NCI-H1417 treated with DMSO at 0.1 percent for 48 hours (cell line): ENCODE measurements around the gene PIAS3.
"Not testable (repeated sequence)": the region's sequence is repeated elsewhere in the genome, so short reads cannot be mapped to it uniquely, and the experiment has no call there.

Experiments used
- DNase-seq: peaks from one replicate; lab custom pipeline; 2025; lab: John Stamatoyannopoulos, UW

PIAS3 gene

DNA sequence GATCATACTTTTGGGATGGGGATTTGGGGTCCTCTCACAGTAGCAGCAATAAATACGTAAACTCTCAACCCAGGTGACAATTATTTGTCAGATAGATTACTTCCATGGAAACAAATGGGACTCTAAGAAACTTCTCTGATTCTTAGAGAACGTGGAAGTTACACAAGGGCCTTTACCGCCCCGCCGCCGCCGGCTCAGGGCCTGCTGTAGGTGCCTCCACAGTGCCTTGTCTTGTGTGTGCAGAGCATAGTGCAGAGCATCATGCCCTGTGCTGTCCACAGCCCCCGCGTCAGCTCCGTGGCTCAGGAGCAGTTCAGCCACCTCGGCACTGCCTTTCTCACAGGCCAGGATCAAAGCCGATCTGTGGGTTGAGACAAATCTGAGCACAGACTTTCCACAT lies 15.8 kb upstream of the PIAS3 start:
- no peak for DNase-seq

DNA sequence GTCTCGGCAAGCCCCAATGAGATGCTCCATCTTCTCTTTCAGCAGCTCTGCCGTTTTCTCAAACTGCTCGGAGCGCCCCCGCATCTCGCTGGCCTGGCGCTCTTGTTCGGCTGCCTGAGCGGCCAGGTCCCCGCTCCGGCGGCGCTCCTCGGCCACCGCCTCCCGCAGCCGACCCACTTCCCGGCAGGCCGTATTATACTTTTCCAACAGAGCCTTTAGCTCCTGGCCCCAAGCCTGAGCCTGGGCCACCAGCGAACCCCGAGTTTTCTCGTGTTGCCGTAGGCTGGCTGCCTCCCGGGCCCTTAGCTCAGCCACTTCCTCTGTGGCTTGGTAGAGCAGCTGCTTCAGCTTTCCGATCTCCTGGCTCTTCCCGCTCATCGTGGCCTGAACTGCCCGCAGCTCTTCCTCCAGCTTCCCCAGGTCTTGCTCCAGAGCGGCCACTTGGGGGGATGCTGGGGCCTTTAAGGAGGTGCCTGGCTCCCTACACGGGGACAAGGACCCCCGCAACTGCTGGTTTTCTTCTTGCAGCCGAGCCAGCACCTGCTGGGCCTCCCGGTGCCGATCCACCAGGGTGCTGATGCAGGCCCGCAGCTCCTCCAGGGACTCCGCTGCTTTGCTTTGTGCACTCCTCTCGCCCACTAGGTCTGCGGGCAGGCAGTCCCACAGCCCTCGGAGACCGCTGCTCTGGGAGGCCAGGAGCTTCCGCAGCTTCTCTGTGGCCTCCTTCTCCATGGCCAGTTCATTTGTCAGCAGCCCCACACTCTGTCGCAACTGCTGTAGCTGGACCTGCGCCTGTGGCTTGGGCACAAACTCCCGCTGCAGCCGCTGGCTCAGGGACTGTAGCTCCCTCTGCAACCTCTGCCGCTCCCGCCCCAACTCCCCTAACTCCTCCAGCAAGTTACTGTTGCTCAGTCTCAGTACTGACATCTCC lies 13.4 kb upstream of the PIAS3 start:
- DNase-seq = no peak

DNA sequence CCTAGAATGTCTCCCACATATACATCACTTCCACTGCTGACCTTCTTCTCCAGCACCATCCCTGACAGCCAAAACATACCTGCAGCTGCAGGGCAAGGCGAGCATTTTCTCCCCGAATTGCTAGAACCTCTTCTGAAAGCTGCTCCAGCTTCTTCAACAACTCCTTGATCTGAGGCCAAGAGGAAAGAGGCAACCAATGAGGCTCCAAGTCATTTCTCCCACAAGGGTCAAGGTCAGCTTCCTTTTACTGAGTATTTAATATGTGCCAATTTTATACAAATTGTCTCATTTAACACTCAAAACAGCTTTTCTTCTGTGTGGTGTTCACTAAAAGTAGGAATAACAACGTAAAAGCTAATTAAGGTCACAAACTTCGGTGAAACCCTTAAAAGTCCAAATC lies 9.4 kb upstream of the PIAS3 start:
- DNase-seq = no peak

DNA sequence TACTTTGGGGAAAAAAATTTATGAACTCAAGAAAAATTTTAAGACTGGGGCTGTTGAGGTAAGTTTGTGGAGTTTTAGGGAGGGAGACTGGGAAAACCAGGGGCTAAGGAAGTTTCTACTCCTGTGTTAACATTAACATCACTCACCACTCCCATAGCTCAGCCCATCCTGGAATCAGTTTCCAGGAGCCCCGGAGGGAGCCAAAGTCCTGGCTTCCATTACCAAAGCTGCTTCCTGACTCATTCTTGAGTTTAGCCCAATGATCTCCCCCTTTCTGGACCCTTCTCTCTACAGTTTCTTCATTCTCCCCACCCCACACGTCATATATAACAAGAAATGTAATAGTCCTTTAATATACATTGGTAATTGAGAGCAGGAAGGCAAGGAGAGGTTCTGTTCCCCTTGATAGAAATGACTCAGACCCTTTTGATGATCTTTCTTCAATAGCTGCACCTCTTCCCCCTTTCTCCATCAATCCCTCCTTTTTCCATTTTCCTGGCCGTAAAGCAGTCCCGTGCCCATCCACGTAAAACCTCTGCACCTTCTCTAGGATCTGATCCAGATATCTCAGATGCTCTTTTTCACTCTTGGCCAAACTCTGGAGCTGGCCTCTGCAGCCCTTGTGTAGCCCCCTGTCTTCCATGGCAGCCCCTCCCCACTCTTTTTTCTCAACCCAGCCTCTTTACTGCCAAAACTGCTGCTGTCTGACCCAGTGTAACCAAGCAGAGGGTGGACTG lies 4.6 kb upstream of the PIAS3 start:
- DNase-seq = no peak

DNA sequence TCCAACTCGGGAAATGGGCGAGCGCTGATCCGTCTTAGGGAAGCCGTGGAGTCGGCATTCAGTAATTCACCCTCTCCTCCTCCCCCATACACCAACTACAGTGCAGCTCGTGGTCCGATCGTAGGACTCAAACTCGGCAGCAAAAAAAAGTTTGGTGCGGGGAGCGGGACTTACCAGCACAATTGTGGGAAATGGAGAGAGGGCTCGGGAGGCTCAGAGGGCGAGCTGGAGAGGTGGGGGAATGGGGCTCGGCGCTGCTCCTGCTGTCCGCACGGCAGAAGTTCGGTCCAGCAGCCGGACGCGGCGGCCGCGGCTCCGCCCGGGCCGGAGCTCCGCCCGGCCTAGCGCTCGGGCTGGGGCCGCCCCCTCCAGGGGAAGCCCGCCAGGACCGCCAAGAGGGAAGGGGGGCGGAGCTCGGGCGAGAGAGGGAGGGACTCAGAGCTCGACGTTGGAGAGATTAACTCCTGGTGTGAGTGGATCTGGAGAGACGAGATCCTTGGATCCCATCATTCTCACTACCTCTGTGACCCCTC lies 676 bp upstream of the PIAS3 start:
- DNase-seq = no peak

DNA sequence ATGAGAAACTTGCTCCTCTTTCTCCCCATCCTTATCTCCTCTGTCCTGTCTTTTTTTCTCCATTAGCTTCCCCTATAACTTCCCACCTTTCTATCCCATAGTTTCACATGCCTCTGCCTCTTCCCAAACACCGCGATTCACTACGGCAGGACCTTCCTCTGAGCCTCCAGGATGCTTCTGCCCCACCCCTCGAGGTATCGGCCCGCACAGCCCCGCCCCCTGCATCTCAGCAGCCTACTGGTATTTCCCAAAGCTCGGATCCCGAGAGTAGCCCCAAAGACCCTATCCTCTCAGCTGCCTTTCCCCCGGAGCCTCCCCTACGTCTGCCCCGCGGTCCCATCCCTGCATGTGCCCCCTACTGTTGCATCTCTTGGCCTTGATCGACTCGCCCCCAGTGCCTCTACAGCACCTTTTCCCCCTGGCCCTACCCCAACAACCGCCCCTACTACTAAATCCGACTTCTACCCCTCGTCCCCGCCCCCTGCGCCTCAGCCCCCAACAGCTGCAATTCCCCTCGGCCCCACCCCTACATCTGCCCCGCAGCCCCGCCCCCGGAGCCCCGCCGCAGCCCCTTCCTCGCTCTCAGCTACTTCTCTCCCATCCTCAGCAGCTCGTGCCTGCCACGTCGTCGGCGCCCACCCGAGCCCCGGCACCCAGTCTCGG lies 512 bp downstream of the PIAS3 start:
- DNase-seq = no peak

DNA sequence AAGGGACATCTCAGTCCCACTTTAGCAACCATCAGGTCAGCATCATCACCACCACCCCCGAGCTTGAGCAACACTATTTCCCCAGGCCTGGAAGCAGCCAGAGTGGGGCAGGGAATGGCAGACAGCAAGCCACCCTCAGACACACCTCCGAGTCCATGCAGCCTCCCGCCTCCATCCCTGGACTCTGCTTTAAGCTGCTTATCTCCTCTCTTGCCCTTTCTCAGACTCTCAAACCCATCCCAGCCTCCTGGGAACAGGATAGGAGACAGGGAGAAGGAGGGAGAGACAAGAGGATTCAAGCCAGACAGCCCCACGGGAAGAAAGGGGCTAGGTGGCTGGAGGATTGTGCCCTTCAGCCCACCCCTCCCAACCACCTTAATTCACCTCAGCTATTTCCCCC lies 1.7 kb downstream of the PIAS3 start:
- no peak for DNase-seq

DNA sequence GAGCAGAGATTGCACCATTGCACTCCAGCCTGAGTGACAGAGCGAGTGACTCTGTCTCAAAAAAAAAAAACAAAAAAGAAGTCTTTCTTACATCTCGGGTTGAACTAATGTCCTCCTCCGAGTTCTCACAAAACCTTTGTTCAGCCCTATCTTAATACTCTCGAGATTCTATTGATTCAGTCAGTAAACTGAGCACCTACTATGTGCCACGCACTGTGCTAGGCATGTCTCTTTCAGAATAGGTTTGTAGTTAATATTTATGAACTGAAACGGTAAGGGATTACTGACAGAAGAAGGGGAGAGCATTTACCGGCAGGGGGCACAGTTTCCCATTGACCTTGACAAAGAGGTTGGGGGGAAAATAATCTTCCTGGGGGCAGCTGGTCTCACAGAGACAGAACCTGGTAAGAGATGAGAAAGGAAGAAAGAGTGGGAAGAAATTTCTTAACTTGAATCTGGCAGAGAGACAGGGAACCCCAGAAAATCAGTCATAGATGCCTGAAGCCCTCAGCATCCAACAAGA lies 3.4 kb downstream of the PIAS3 start:
- no peak for DNase-seq

DNA sequence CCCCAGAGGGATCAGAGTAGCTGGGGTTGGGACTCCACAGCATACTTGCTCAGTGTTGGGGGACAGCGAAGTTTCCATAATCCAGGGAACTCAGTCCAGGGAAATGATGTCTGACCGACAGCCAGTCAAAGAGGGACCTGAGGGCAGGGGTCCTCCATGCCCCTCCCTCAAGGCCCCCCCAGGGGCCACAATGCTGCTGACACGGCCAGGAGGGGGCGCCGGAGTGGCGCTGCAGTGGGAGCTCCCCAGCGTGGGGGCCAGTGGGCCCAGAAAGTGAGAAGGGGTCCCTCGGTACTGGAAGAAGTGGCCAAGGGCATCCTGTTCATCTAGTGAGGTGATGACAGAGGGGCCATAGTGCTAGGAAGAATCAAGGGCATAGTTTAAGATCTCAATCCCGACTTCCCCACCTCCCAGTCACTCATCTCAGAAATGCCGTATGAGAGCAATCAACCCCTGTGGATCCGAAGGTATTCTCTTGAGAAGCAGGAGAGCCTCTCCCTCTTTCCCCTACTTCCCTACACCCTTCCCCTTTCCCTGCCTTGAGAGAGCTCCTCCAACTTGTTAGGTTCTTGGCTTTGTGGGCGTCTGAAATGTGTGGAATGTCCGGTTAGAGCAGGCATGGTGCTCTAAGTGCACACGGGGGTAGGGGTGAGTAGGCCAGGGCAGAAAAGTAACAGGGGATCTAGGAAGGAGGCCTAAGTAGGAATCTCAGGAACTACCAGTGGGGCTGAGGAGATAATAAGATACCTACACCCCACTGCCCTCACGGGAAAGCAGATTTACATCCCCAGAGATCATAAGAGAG lies 9.3 kb downstream of the PIAS3 start:
- DNase-seq = no peak

DNA sequence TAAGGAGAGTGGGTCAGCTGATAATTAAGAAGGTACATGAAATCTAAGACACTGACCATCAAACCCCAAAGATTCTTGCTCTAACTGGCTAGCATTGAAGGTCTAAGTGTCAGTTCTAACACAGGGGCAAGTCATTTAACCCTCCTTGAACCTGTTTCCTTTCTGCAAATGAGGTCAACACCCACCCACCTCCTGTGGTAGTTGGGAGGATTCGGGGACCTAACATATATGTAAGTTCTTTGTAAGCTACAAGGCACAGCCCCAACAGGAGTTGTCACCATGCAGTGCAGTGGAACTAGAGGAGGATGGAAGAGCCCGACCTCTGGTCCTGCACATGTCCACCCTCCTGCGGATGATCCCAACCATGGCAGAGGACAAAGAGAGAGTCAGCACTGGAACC lies 11.1 kb downstream of the PIAS3 start:
- no peak for DNase-seq

DNA sequence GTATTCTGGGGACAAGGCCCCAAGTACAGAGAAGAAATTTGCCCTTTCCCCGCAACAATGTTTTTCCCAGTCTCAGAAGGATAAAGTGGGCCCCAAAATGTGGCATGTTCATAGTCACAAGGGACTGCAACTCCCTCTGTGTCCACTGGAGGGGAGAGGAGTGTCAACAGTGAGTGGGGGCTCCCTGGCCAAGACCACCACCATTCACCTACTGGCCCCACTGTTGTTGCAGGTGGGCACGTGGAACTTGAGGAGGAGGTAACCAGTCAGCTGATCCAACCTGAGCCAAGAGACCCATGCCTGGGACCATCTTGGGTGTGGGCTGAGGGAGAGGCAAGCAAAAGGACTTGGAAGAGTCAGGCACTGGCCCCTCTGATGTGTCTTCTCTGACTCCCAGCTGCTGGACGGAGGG lies 12.7 kb downstream of the PIAS3 start:
- no peak for DNase-seq

DNA sequence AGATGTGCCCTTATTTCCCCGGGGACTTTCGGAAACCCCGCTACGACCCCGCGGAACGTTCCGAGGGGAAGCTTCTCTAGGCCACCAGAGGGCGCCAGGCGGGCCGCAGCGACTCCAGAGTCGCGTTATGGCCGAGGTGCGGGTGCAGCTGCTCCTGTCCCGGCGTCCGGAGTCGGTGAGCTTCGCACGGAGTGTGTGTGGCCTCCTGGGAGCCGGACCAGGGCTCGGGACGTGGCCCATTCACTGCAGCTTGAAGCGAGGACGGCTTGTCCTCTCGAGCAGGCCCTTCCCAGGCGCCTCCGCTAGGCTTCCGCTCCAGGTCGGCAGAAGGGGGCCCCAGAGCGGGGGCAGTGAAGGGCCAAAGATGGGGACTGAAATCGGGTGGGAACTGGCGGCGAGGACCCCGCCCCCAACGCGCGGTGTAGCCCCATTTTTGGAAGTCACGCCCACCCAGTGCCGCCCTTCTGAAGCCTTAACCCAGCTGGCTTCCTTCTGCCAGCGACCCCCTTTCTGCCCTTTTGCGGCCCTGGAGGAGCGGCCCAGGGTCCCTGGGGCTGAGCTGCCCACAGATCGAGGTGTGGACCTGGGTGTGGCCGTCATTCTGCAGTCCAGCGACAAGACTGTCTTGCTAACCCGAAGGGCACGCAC lies 13.2 kb downstream of the PIAS3 start, which contains the start of gene NUDT17:
Gene NUDT17 (plus strand): TSS at position 117 of the 648 bp plus-strand sequence. CDS start 11 bp downstream, at position 128.
- no peak for DNase-seq

DNA sequence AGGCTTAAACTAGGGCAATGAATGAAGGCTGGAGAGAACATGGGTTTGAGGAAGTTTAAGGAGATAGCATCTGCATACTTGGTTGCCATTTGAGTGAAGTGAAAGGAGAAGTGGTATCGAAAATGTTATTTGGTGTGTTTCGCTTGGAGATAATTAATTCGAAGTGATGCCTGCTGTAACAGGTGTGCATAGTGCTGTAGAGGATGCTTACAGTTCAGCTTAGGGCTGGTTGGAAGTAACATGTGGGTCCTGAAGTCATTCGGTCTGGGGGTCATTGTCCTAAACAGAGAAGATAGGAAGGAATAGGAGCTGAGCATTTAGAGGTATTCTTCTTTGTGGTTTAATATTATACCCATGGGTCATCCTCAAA lies 13.8 kb downstream of the PIAS3 start:
- DNase-seq = no peak

DNA sequence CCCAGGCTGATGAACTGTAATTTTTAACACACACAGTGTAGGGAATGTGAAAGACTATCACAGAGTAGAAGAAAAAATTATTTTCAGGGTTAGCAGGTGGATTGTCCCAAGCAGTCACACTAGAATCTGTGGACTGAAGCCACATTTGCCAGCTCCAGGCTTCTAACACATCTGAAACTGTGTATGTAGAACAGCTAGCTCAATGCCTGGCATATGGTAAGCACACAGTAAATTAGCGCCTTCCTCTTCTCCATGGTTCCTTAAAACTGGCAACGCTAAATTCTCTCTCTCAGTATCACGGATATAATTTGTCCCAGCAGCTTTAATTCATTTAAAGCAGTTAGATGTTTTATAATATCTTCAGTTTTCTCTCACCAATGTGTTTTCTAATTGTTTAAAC lies 15.8 kb downstream of the PIAS3 start:
- DNase-seq = no peak

DNA sequence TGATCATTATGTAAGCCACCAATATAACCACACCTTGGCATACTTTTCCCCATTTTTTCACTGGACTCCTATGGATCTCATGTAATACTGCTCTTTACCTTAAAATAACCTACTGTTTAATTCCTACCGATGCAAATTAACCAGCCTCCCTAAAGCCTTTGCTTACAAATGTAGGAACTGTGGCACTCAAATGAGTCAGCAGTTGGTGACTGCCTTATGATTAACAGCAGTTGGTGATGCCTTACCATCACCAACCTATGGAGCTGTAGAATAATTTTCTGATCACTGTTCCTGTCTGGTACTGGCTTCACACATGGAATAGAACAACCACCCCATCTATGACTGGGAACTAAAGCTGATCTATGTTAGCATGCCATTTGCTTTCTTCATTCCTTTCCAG lies 21.2 kb downstream of the PIAS3 start:
- no peak for DNase-seq

DNA sequence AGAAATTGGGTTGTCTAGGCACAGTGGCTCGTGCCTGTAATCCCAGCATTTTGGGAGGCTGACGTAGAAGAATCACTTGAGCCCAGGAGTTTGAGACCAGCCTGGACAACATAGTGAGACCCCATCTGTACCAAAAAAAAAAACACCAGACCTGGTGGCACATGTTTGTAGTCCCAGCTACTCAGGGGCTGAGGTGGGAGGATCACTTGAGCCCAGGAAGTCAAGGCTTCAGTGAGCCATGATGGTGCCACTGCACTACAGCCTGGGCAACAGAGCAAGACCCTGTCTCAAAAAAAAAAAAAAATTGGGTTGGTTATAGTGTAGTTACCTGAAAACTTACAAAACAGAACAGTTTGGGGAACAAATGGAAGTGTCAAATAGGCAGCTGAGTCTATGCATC lies 28.1 kb downstream of the PIAS3 start:
- not testable (repeated sequence) for DNase-seq

DNA sequence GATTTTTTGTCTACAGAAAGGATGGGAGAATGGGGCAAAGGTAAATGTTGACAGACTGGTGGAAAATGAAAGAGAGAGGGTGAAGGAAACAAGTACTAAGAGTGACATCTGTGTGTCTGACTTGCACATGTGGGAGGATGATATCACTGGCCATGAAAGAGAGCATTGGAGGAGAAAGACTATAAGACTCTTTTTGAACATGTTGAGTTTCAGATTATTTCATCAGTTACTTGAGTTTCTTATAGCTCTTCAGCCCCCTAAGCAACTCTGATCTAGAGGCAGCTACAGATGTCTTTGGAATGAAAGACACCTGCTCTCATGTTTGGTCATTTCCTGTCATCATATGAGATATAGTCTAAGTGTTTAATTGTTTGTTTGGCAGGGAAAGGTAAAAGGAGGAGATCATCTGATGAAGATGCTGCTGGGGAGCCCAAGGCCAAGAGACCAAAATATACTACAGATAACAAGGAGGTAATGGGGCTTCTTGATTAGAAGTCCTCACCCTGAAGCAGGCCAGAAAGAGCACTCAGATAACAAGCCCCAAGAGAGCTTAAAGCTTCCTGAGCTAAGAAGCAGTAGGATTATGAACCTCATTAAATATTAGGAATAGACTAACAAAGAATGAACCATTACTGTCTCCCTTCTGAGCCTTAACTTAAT lies 30.4 kb downstream of the PIAS3 start:
- no peak for DNase-seq

DNA sequence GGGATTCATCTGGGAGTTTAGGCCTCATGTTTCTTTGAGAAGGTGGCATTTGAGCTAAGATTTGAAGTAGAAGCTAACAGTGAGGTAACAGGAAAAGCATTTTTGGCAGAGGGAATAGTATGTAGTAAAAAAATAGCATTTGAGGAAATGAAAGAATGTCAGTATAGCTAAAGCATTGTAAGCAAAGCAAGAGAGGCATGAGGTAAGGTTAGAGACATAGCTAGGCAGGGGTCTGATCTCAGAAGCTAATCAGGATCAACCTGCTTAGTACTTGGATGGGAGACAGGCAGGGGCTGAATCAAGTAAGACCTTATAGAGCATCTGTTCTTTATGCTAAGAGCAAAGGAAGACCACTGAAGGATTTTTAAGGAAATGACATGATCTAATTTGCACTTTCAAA lies 30.9 kb downstream of the PIAS3 start:
- no peak for DNase-seq

DNA sequence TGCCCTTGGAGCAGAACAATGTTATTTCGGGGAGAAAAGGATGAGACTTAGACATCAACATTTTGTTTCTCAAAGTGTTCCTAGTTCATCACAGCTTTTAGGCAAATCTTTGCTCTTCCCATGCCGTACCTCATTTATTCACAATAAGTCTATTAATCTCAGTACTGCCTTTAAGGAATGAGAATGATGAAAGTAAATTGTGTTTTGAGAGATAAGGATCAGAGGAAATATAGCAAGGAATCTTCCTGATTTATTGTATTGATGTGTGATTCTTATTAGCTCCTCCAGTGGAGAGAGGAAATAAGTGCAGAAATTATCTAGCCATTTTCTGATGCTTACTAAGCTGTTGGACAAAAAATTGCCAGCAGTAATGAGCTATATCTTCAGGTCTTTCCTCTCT lies 32.9 kb downstream of the PIAS3 start:
- DNase-seq = no peak

DNA sequence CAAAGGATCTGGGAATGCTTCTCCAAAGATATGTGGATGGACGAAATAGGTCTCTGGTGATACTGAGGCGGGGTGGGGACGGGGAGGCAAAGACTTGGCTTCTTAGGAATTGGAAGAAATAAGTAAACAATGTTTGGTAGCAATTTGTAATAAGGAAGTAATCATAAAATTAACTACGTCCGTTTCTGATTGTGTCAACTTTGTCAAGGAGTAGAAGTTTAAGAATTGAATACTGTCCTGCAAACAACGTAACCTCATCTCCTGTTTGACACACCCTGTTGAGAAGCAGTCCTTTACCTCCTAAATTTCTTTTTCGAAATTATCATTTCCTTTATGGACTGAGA lies 34.4 kb downstream of the PIAS3 start:
- DNase-seq = no peak
